IMR-90 (cell line): Measurements from ENCODE around the gene LTBP1. TPM values are rescaled to one million over a fixed set of nuclear protein-coding genes. Genes with fewer than 3 reads are reported as not detected.

ENCODE experiments used
- ATAC-seq: fragments of 200-7000 bp; cut with Tn5 transposase; 2 replicates; pipeline ENCODE4 v1.9.1; 2020; ENCODE audit warnings: low read depth, mild to moderate bottlenecking, moderate library complexity
- BruUV-seq: library from RNA; stranded (reverse); fragments of 400-500 nt; replicated peaks from 2 replicates; lab custom pipeline; 2021; lab: Mats Ljungman, UMichigan
- CTCF ChIA-PET: fragments of 300-600 bp; formaldehyde crosslinking; extraction: SDS; loops from one replicate; lab custom pipeline; 2021; ENCODE audit warnings: antibody characterized with exemption; lab: Yijun Ruan, JAX
- POLR2A ChIA-PET: fragments of 300-600 bp; sonication (Branson Sonifier 250); formaldehyde crosslinking; loops from one replicate; lab custom pipeline; 2022; ENCODE audit warnings: antibody characterized with exemption; ENCODE audit not compliant: unreplicated experiment; lab: Charles Lee
- DNase-seq: peaks from one replicate; pipeline ENCODE4 v3.0.0; 2013
- H2AFZ ChIP-seq: replicated peaks from 2 replicates; pipeline ENCODE3; 2013; ENCODE audit warnings: low read length, mild to moderate bottlenecking; ENCODE audit not compliant: poor library complexity
- H2AK5ac ChIP-seq: 2 replicates; pipeline ENCODE4 v1.6.1; 2013; ENCODE audit warnings: low read depth, low read length, inconsistent platforms
- H2AK9ac ChIP-seq: replicated peaks from 2 replicates; pipeline ENCODE3; 2013; ENCODE audit warnings: mild to moderate bottlenecking, low read depth, low read length, moderate library complexity; ENCODE audit not compliant: poor library complexity
- H2BK120ac ChIP-seq: 2 replicates; pipeline ENCODE4 v1.6.1; 2013; ENCODE audit warnings: low read depth, low read length, inconsistent platforms
- H2BK15ac ChIP-seq: 3 replicates; pipeline ENCODE4 v1.6.1; 2013; ENCODE audit warnings: low read depth, low read length, inconsistent platforms
- H2BK20ac ChIP-seq: 2 replicates; pipeline ENCODE4 v1.6.1; 2013; ENCODE audit warnings: low read depth, mild to moderate bottlenecking, inconsistent platforms, low read length, moderate library complexity
- H2BK5ac ChIP-seq: 2 replicates; pipeline ENCODE4 v1.6.1; 2013; ENCODE audit warnings: mild to moderate bottlenecking, low read depth, low read length, inconsistent platforms; ENCODE audit not compliant: poor library complexity, severe bottlenecking
- H3K14ac ChIP-seq: replicated peaks from 2 replicates; pipeline ENCODE4 v1.6.1; 2013; ENCODE audit warnings: low read depth, low read length, inconsistent platforms
- H3K18ac ChIP-seq: 2 replicates; pipeline ENCODE4 v1.6.1; 2013; ENCODE audit warnings: low read depth, low read length, control low read depth
- H3K23ac ChIP-seq: 2 replicates; pipeline ENCODE4 v1.6.1; 2013; ENCODE audit warnings: low read depth, low read length, inconsistent platforms
- H3K27ac ChIP-seq: 2 replicates; pipeline ENCODE4 v1.5.1; 2013; ENCODE audit warnings: mild to moderate bottlenecking, control low read depth, low read length; ENCODE audit not compliant: insufficient read depth
- H3K27me3 ChIP-seq: 2 replicates; pipeline ENCODE4 v1.6.1; 2013; ENCODE audit warnings: low read length; ENCODE audit not compliant: control insufficient read depth, insufficient read depth
- H3K36me3 ChIP-seq: 2 replicates; pipeline ENCODE4 v1.6.1; 2013; ENCODE audit warnings: low read length, mixed read lengths; ENCODE audit not compliant: control insufficient read depth, insufficient read depth
- H3K4ac ChIP-seq: 2 replicates; pipeline ENCODE4 v1.6.1; 2013; ENCODE audit warnings: low read depth, low read length, inconsistent platforms
- H3K4me1 ChIP-seq: 2 replicates; pipeline ENCODE4 v1.6.1; 2013; ENCODE audit warnings: low read length, mixed read lengths; ENCODE audit not compliant: control insufficient read depth, insufficient read depth
- H3K4me2 ChIP-seq: 2 replicates; pipeline ENCODE4 v1.6.1; 2013; ENCODE audit warnings: low read depth, mild to moderate bottlenecking, control low read depth, low read length, moderate library complexity
- H3K4me3 ChIP-seq: 2 replicates; pipeline ENCODE4 v1.5.1; 2013; ENCODE audit warnings: low read depth, mild to moderate bottlenecking, control low read depth, low read length, moderate library complexity; ENCODE audit not compliant: insufficient read depth
- H3K56ac ChIP-seq: 2 replicates; pipeline ENCODE4 v1.6.1; 2013; ENCODE audit warnings: low read length, inconsistent platforms; ENCODE audit not compliant: insufficient read depth; ENCODE audit errors: extremely low read depth
- H3K79me1 ChIP-seq, 2 experiments: 2 replicates each; pipeline ENCODE4 v1.6.1; 2013; ENCODE audit warnings: low read length in 2 of 2, inconsistent platforms in 1 of 2, low read depth in 1 of 2
- H3K9ac ChIP-seq: 2 replicates; pipeline ENCODE4 v1.6.1; 2013; ENCODE audit warnings: low read depth, low read length, control low read depth
- H3K9me1 ChIP-seq: 2 replicates; pipeline ENCODE4 v1.6.1; 2013; ENCODE audit warnings: low read length, inconsistent platforms; ENCODE audit not compliant: insufficient read depth
- H3K9me3 ChIP-seq: 2 replicates; pipeline ENCODE4 v1.6.1; 2013; ENCODE audit warnings: low read length; ENCODE audit not compliant: control insufficient read depth, insufficient read depth
- H4K20me1 ChIP-seq: 2 replicates; pipeline ENCODE4 v1.6.1; 2013; ENCODE audit warnings: low read length, inconsistent platforms; ENCODE audit not compliant: insufficient read depth
- H4K5ac ChIP-seq: 2 replicates; pipeline ENCODE4 v1.6.1; 2013; ENCODE audit warnings: mild to moderate bottlenecking, low read depth, low read length, control low read depth
- H4K8ac ChIP-seq, 2 experiments: 2 replicates each; pipeline ENCODE4 v1.6.1; 2013; ENCODE audit warnings: low read depth in 2 of 2, low read length in 2 of 2, control low read depth in 1 of 2, inconsistent platforms in 1 of 2
- H4K91ac ChIP-seq: 2 replicates; pipeline ENCODE4 v1.6.1; 2013; ENCODE audit warnings: low read depth, low read length, inconsistent platforms; ENCODE audit not compliant: insufficient read depth
- CEBPB ChIP-seq: IDR thresholded peaks from 2 replicates; pipeline ENCODE4 v1.6.1; 2012; ENCODE audit warnings: low read depth, low read length, improper control_type of control experiment
- CHD1 ChIP-seq: IDR thresholded peaks from 2 replicates; pipeline ENCODE4 v1.6.1; 2012; ENCODE audit warnings: low read depth, low read length, improper control_type of control experiment
- CTCF ChIP-seq: conservative IDR thresholded peaks from 2 replicates; pipeline ENCODE4 v1.5.1; 2012; ENCODE audit warnings: mild to moderate bottlenecking, low read depth, low read length, improper control_type of control experiment
- FOS ChIP-seq: fragments of 150-350 bp; IDR thresholded peaks from 2 replicates; pipeline ENCODE4 v1.6.1; 2016; ENCODE audit warnings: low read depth, low read length
- MAFK ChIP-seq: IDR thresholded peaks from 2 replicates; pipeline ENCODE4 v1.6.1; 2012; ENCODE audit warnings: low read depth, low read length, improper control_type of control experiment
- MXI1 ChIP-seq: IDR thresholded peaks from 2 replicates; pipeline ENCODE4 v1.6.1; 2012; ENCODE audit warnings: low read depth, mild to moderate bottlenecking, low read length, moderate library complexity, borderline replicate concordance
- POLR2A ChIP-seq: IDR thresholded peaks from 2 replicates; pipeline ENCODE4 v1.6.1; 2012; ENCODE audit warnings: mild to moderate bottlenecking, low read depth, low read length
- RAD21 ChIP-seq: IDR thresholded peaks from 2 replicates; pipeline ENCODE4 v1.6.1; 2012; ENCODE audit warnings: low read length, improper control_type of control experiment
- RCOR1 ChIP-seq: IDR thresholded peaks from 2 replicates; pipeline ENCODE4 v1.6.1; 2012; ENCODE audit warnings: mild to moderate bottlenecking, low read length, improper control_type of control experiment; ENCODE audit not compliant: insufficient replicate concordance
- RFX5 ChIP-seq: IDR thresholded peaks from 2 replicates; pipeline ENCODE4 v1.8.0; 2012; ENCODE audit warnings: low read depth, mild to moderate bottlenecking, low read length, moderate library complexity
- SMC3 ChIP-seq: fragments of 150-350 bp; IDR thresholded peaks from 2 replicates; pipeline ENCODE4 v1.6.1; 2016; ENCODE audit warnings: low read depth, mild to moderate bottlenecking, antibody characterized with exemption, low read length, moderate library complexity
- WGBS, 2 experiments: methylation state at CpG; one replicate each; pipeline versions ENCODE4 v1.1.5 to v1.1.7; 2013; ENCODE audit warnings: missing lambda C conversion rate in 2 of 2; ENCODE audit not compliant: insufficient read length in 1 of 2; ENCODE audit errors: extremely low coverage in 2 of 2; 5-methylcytosine and 5-hydroxymethylcytosine counted together
- dilution Hi-C: fragments of 300-500 bp; cut with HindIII; formaldehyde crosslinking; loops from one replicate; pipeline ENCODE4 v1.14.3; 2018; ENCODE audit warnings: low sequenced_read_pairs; ENCODE audit not compliant: unreplicated experiment
- in situ Hi-C: fragments of 300-500 bp; cut with MboI; formaldehyde crosslinking; loops from 3 replicates; pipeline ENCODE4 v1.14.3; 2019; ENCODE audit warnings: low sequenced_read_pairs, inconsistent platforms, mixed read lengths
- intact Hi-C: fragments of 100-400 bp; cut with micrococcal nuclease; formaldehyde crosslinking; loops from 2 replicates; pipeline ENCODE4 v1.10.0; 2022
- polyA plus RNA-seq, 3 experiments: library from polyadenylated mRNA; depleted of rRNA; stranded (reverse); fragments of >200 nt; gene quantifications; 2 replicates each; pipeline ENCODE4 v1.2.3, GENCODE V29; 2012; ENCODE audit warnings: low replicate concordance in 1 of 3
- total RNA-seq: library from RNA; depleted of rRNA; stranded (reverse); fragments of >200 nt; gene quantifications from 2 replicates; pipeline ENCODE4 v1.2.3, GENCODE V29; 2012
- TF ChIP-seq, protein P1 (sequence below): fragments of 150-350 bp; IDR thresholded peaks from 2 replicates; pipeline ENCODE4 v1.6.1; 2017; ENCODE audit warnings: mild to moderate bottlenecking, antibody characterized with exemption, low read length, low read depth

Gene LTBP1
- total and polyA plus RNA-seq, 2 of the 4 experiments (the other 2 are of a cell fraction): 235 to 326 TPM

DNA sequence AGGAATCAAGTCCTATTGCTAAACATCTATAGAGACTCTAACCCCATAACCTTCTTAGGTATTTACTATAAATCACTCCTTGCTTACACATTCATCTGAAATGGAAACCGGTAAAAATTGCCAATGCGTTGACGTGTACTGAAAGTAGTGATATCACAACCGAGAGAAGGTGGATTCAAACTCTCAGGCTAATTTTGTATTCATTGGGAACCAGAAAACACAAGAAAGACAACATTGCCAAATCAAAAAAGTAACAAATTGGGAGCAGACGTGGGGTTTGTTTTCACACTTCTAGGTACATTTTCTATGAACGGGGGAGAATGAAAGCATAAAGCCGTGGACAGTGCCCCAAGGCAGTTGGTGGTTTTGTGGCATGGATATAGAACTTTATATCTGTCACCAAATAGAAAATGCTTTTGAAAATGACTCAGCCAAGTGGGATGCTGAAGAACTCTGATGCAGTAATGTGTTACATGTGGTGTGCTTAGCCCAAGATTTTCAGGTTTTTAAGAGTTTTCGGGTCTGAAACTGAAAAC lies 374.6 kb downstream of the LTBP1 start:
- ATAC-seq: peak; percentile 67
- no peak overlapping the region for H3K23ac ChIP-seq
- no CpG with 5 or more reads among the region's 8 CpGs for WGBS, 2 experiments

More for the DNA sequence above, 374.6 kb downstream of the LTBP1 start:
- Histone ChIP-seq H2AK5ac (no peak overlapping the region), H3K14ac (peak overlapping the region; percentile 33; the same call in 1 of the 2 replicates), H3K18ac (peak overlapping the region; percentile 42; the same call in 1 of the 2 replicates), H3K4me1 (peaks cover 17% of the 10 kb centered on the region), H4K8ac (peak overlapping the region in 1 of 2 experiments; percentile 12; a peak in 1 of 4 replicates), H3K79me1 (peaks cover 20 to 40% of the 10 kb centered on the region in 2 experiments), H3K36me3 (peaks cover 23% of the 10 kb centered on the region), H3K9me3 (no peaks in the 10 kb centered on the region), H2AFZ (no peak overlapping the region), H2AK9ac (no peak overlapping the region), H4K20me1 (0 out of 2 replicates have a peak, but pooled peaks cover 5% of the 10 kb centered on the region), H2BK5ac (peak overlapping the region; percentile 71), H3K4me2 (peak overlapping the region; percentile 55), H3K9ac (no peak overlapping the region), H4K91ac (no peak overlapping the region), H2BK20ac (no peak overlapping the region), H4K5ac (no peak overlapping the region), H3K27me3 (no peaks in the 10 kb centered on the region), H3K4ac (peak overlapping the region; percentile 4; the same call in 1 of the 2 replicates), H3K4me3 (peak overlapping the region; percentile 32; the same call in 1 of the 2 replicates), H2BK15ac (no peak overlapping the region), H3K27ac (peak overlapping the region; percentile 1; the same call in 1 of the 2 replicates), H2BK120ac (no peak overlapping the region), H3K56ac (no peak overlapping the region), H3K9me1 (peaks cover 15% of the 10 kb centered on the region; the same call in 1 of the 2 replicates)
- dilution Hi-C loops: no loop called here
- DNase-seq: peak; percentile 77
- intact Hi-C loops: no loop called here
- no TSS peak for BruUV-seq
- no peak for TF ChIP-seq MAFK
- TF ChIP-seq CHD1: no peak
- no peak for TF ChIP-seq RFX5
- TF ChIP-seq FOS: no peak
- no peak for TF ChIP-seq CEBPB
- TF ChIP-seq, protein P1, sequence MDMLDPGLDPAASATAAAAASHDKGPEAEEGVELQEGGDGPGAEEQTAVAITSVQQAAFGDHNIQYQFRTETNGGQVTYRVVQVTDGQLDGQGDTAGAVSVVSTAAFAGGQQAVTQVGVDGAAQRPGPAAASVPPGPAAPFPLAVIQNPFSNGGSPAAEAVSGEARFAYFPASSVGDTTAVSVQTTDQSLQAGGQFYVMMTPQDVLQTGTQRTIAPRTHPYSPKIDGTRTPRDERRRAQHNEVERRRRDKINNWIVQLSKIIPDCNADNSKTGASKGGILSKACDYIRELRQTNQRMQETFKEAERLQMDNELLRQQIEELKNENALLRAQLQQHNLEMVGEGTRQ: no peak
- TF ChIP-seq RCOR1: no peak
- no peak for TF ChIP-seq CTCF
- TF ChIP-seq SMC3: no peak; the same call in 1 of the 2 replicates
- TF ChIP-seq MXI1: no peak
- TF ChIP-seq POLR2A: no peak
- no peak for TF ChIP-seq RAD21
- POLR2A ChIA-PET: no interaction called here
- CTCF ChIA-PET: no interaction called here
- in situ Hi-C loops: no loop called here
